CD8-positive, alpha-beta memory T cell (primary cell): ENCODE data around the gene LAMC1. TPM values are rescaled to one million over a fixed set of nuclear protein-coding genes. Genes with fewer than 3 reads are reported as not detected.

ENCODE experiments used
- CTCF ChIA-PET: fragments of 350-600 bp; sonication (Branson Sonifier 250); formaldehyde crosslinking; loops from one replicate; lab custom pipeline; 2021; ENCODE audit warnings: antibody characterized with exemption; lab: Charles Lee
- POLR2A ChIA-PET: fragments of 350-600 bp; sonication (Branson Sonifier 250); formaldehyde crosslinking; loops from one replicate; lab custom pipeline; 2021; ENCODE audit warnings: antibody characterized with exemption; lab: Charles Lee
- DNase-seq, 5 donors: peaks; one replicate each; pipeline versions ENCODE4 v3.0.0 to v3.0.0-alpha.2; 2020 to 2022; ENCODE audit warnings: mixed read lengths in 1 of 5
- H3K27ac ChIP-seq: one replicate; pipeline ENCODE4 v1.7.0; 2013; ENCODE audit warnings: low read depth, mild to moderate bottlenecking, low read length, moderate library complexity
- H3K27me3 ChIP-seq: 2 replicates; pipeline ENCODE4 v1.7.0; 2013; ENCODE audit warnings: low read length, mild to moderate bottlenecking; ENCODE audit not compliant: insufficient read depth, poor library complexity, severe bottlenecking
- H3K36me3 ChIP-seq: 2 replicates; pipeline ENCODE4 v1.7.0; 2013; ENCODE audit warnings: mild to moderate bottlenecking, low read length, moderate library complexity; ENCODE audit not compliant: insufficient read depth
- H3K4me1 ChIP-seq: 2 replicates; pipeline ENCODE4 v1.7.0; 2013; ENCODE audit warnings: mild to moderate bottlenecking, low read length, moderate library complexity; ENCODE audit not compliant: insufficient read depth
- H3K4me3 ChIP-seq: 2 replicates; pipeline ENCODE4 v1.7.0; 2013; ENCODE audit warnings: mild to moderate bottlenecking, low read length
- H3K9me3 ChIP-seq: 2 replicates; pipeline ENCODE4 v1.7.0; 2013; ENCODE audit warnings: mild to moderate bottlenecking, low read length
- H3K27ac Mint-ChIP-seq, 8 donors: one replicate each; pipeline ENCODE4 v1.8.0; 2020 to 2021; ENCODE audit warnings: mixed read lengths in 8 of 8, mild to moderate bottlenecking in 6 of 8, inconsistent platforms in 3 of 8, moderate library complexity in 3 of 8
- H3K27me3 Mint-ChIP-seq, 2 donors: one replicate each; pipeline ENCODE4 v1.8.0; 2020 to 2021; ENCODE audit warnings: mixed read lengths in 2 of 2, mild to moderate bottlenecking in 1 of 2, moderate library complexity in 1 of 2
- H3K36me3 Mint-ChIP-seq, 3 donors: one replicate each; pipeline ENCODE4 v1.8.0; 2020 to 2021; ENCODE audit warnings: mixed read lengths in 3 of 3, inconsistent platforms in 1 of 3, mild to moderate bottlenecking in 1 of 3
- H3K4me1 Mint-ChIP-seq, 3 donors: one replicate each; pipeline ENCODE4 v1.8.0; 2020 to 2021; ENCODE audit warnings: mixed read lengths in 3 of 3, inconsistent platforms in 1 of 3, mild to moderate bottlenecking in 1 of 3
- H3K4me3 Mint-ChIP-seq, 7 donors: one replicate each; pipeline ENCODE4 v1.8.0; 2020 to 2021; ENCODE audit warnings: mixed read lengths in 7 of 7, mild to moderate bottlenecking in 6 of 7, moderate library complexity in 4 of 7, inconsistent platforms in 2 of 7
- H3K9me3 Mint-ChIP-seq, 5 donors: one replicate each; pipeline ENCODE4 v1.8.0; 2020 to 2022; ENCODE audit warnings: mixed read lengths in 5 of 5, mild to moderate bottlenecking in 3 of 5, moderate library complexity in 2 of 5, inconsistent platforms in 1 of 5
- polyA plus RNA-seq: library from polyadenylated mRNA; unstranded; fragments of 300-500 nt; fragmentation: Illumina TruSeq; gene quantifications from one replicate; pipeline ENCODE4 v1.2.3, GENCODE V29; 2021
- total RNA-seq, 2 experiments: library from RNA; stranded (reverse); gene quantifications; one replicate each; pipeline ENCODE4 v1.2.3, GENCODE V29; 2021

Gene LAMC1
- total and polyA plus RNA-seq, 3 experiments from 2014 or later: 0.33 to 0.58 TPM; not detected in 1

GRCh38 chr1:183040547-183040971 lies 17.3 kb downstream of the LAMC1 start:
- ChIA-PET POLR2A (no interaction called here), CTCF (no interaction called here)
- no peaks in the 10 kb centered on the region for H3K9me3 ChIP-seq
- H3K27ac ChIP-seq: no peak overlapping the region
- Mint-ChIP-seq H3K36me3 (no peaks in the 10 kb centered on the region), H3K27me3 (peaks cover 24 to 53% of the 10 kb centered on the region in 2 donors), H3K4me3 (no peak overlapping the region), H3K27ac (no peak overlapping the region), H3K4me1 (no peaks in the 10 kb centered on the region), H3K9me3 (peaks cover 0 to 4% (median 0%) of the 10 kb centered on the region in 5 donors)
- DNase-seq: no peak
- no peaks in the 10 kb centered on the region for H3K4me1 ChIP-seq
- H3K36me3 ChIP-seq: no peaks in the 10 kb centered on the region
- no peak overlapping the region for H3K4me3 ChIP-seq
- peaks cover 13% of the 10 kb centered on the region for H3K27me3 ChIP-seq

- Mint-ChIP-seq H3K4me3 (no peak overlapping the region), H3K4me1 (no peaks in the 10 kb centered on the region), H3K27me3 (peaks cover 17 to 44% of the 10 kb centered on the region in 2 donors), H3K36me3 (no peaks in the 10 kb centered on the region), H3K9me3 (peaks cover 0 to under 1% (median 0%) of the 10 kb centered on the region in 5 donors), H3K27ac (no peak overlapping the region)
- H3K4me3 ChIP-seq: no peak overlapping the region
- ChIA-PET POLR2A (no interaction called here), CTCF (no interaction called here)
- H3K4me1 ChIP-seq: no peaks in the 10 kb centered on the region
- no peak overlapping the region for H3K27ac ChIP-seq
- H3K27me3 ChIP-seq: peaks cover 16% of the 10 kb centered on the region
- DNase-seq: no peak
- no peaks in the 10 kb centered on the region for H3K36me3 ChIP-seq
- H3K9me3 ChIP-seq: no peaks in the 10 kb centered on the region
Observed at GRCh38 chr1:183043254-183043653, 20.0 kb downstream of the LAMC1 start.

GRCh38 chr1:183043872-183044854 lies 20.9 kb downstream of the LAMC1 start:
- no peak for DNase-seq
- ChIA-PET CTCF (no interaction called here), POLR2A (no interaction called here)
- H3K4me3 Mint-ChIP-seq: no peak overlapping the region
- H3K9me3 Mint-ChIP-seq: no peaks in the 10 kb centered on the region
- Histone ChIP-seq H3K36me3 (no peaks in the 10 kb centered on the region), H3K4me1 (no peaks in the 10 kb centered on the region), H3K27me3 (peaks cover 16% of the 10 kb centered on the region), H3K9me3 (no peaks in the 10 kb centered on the region), H3K4me3 (no peak overlapping the region), H3K27ac (no peak overlapping the region)
- H3K4me1 Mint-ChIP-seq: no peaks in the 10 kb centered on the region
- no peak overlapping the region for H3K27ac Mint-ChIP-seq
- H3K27me3 Mint-ChIP-seq: peaks cover 17 to 43% of the 10 kb centered on the region in 2 donors
- no peaks in the 10 kb centered on the region for H3K36me3 Mint-ChIP-seq

- CTCF ChIA-PET: no interaction called here
- Mint-ChIP-seq H3K4me1 (no peaks in the 10 kb centered on the region), H3K27me3 (peaks cover 15 to 38% of the 10 kb centered on the region in 2 donors), H3K36me3 (no peaks in the 10 kb centered on the region), H3K9me3 (no peaks in the 10 kb centered on the region), H3K4me3 (no peak overlapping the region), H3K27ac (no peak overlapping the region)
- Histone ChIP-seq H3K36me3 (no peaks in the 10 kb centered on the region), H3K4me3 (no peak overlapping the region), H3K27ac (no peak overlapping the region), H3K4me1 (no peaks in the 10 kb centered on the region), H3K27me3 (peaks cover 10% of the 10 kb centered on the region), H3K9me3 (no peaks in the 10 kb centered on the region)
- DNase-seq: no peak
- POLR2A ChIA-PET: no interaction called here
Observed at GRCh38 chr1:183044893-183045649, 21.9 kb downstream of the LAMC1 start.

- H3K4me1 Mint-ChIP-seq: no peaks in the 10 kb centered on the region
- Histone ChIP-seq H3K9me3 (no peaks in the 10 kb centered on the region), H3K27ac (no peak overlapping the region), H3K4me1 (no peaks in the 10 kb centered on the region), H3K4me3 (no peak overlapping the region), H3K36me3 (no peaks in the 10 kb centered on the region), H3K27me3 (peaks cover 3% of the 10 kb centered on the region)
- no peaks in the 10 kb centered on the region for H3K36me3 Mint-ChIP-seq
- no peak overlapping the region for H3K4me3 Mint-ChIP-seq
- CTCF ChIA-PET: no interaction called here
- POLR2A ChIA-PET: no interaction called here
- H3K9me3 Mint-ChIP-seq: peaks cover 0 to 3% (median 0%) of the 10 kb centered on the region in 5 donors
- DNase-seq: no peak
- H3K27ac Mint-ChIP-seq: no peak overlapping the region
- H3K27me3 Mint-ChIP-seq: peaks cover 7 to 36% of the 10 kb centered on the region in 2 donors
Observed at GRCh38 chr1:183048087-183049085, 25.2 kb downstream of the LAMC1 start.

- ChIA-PET CTCF (no interaction called here), POLR2A (no interaction called here)
- Mint-ChIP-seq H3K27ac (no peak overlapping the region), H3K9me3 (peaks cover 0 to 3% (median 0%) of the 10 kb centered on the region in 5 donors), H3K27me3 (peaks cover 12 to 46% of the 10 kb centered on the region in 2 donors), H3K4me3 (no peak overlapping the region), H3K36me3 (no peaks in the 10 kb centered on the region), H3K4me1 (no peaks in the 10 kb centered on the region)
- H3K4me3 ChIP-seq: no peak overlapping the region
- H3K27ac ChIP-seq: no peak overlapping the region
- no peaks in the 10 kb centered on the region for H3K9me3 ChIP-seq
- H3K4me1 ChIP-seq: no peaks in the 10 kb centered on the region
- no peaks in the 10 kb centered on the region for H3K36me3 ChIP-seq
- no peak for DNase-seq
- no peaks in the 10 kb centered on the region for H3K27me3 ChIP-seq
Observed at GRCh38 chr1:183051546-183051945, 28.3 kb downstream of the LAMC1 start.

GRCh38 chr1:183052861-183053260 lies 29.6 kb downstream of the LAMC1 start:
- Histone ChIP-seq H3K9me3 (no peaks in the 10 kb centered on the region), H3K4me3 (no peak overlapping the region), H3K27ac (no peak overlapping the region), H3K27me3 (no peaks in the 10 kb centered on the region), H3K4me1 (no peaks in the 10 kb centered on the region), H3K36me3 (no peaks in the 10 kb centered on the region)
- CTCF ChIA-PET: no interaction called here
- no peak for DNase-seq
- Mint-ChIP-seq H3K4me1 (no peaks in the 10 kb centered on the region), H3K27me3 (peaks cover 11 to 48% of the 10 kb centered on the region in 2 donors), H3K9me3 (peaks cover 0 to 3% (median 0%) of the 10 kb centered on the region in 5 donors), H3K36me3 (no peaks in the 10 kb centered on the region), H3K27ac (no peak overlapping the region), H3K4me3 (no peak overlapping the region)
- POLR2A ChIA-PET: no interaction called here
